HepG2 (cell line): ENCODE data around the gene UBP1. TPM values are rescaled to one million over a fixed set of nuclear protein-coding genes. Genes with fewer than 3 reads are reported as not detected.

ENCODE experiments used
- ARNT2 ChIP-seq: sonication (generic); formaldehyde crosslinking; IDR thresholded peaks from 2 replicates; pipeline ENCODE4 v1.8.0; 2022; ENCODE audit warnings: mild to moderate bottlenecking, low read depth, missing genetic modification reagents, moderate library complexity
- HOXA5 ChIP-seq: sonication (generic); formaldehyde crosslinking; IDR thresholded peaks from 2 replicates; pipeline ENCODE4 v1.4.0; 2020; ENCODE audit warnings: missing genetic modification reagents
- KDM5A ChIP-seq: fragments of 200-600 bp; sonication (generic); IDR thresholded peaks from 2 replicates; pipeline ENCODE4 v1.7.0; 2018; ENCODE audit warnings: antibody characterized with exemption, mild to moderate bottlenecking, low read length, borderline replicate concordance
- REL ChIP-seq: sonication (generic); formaldehyde crosslinking; conservative IDR thresholded peaks from 2 replicates; pipeline ENCODE4 v1.8.0; 2022; ENCODE audit warnings: mild to moderate bottlenecking, missing genetic modification reagents, moderate library complexity
- RFXAP ChIP-seq: sonication (generic); formaldehyde crosslinking; IDR thresholded peaks from 2 replicates; pipeline ENCODE4 v1.4.0; 2020; ENCODE audit warnings: missing genetic modification reagents, borderline replicate concordance
- SAFB2 ChIP-seq: sonication (generic); formaldehyde crosslinking; IDR thresholded peaks from 2 replicates; pipeline ENCODE4 v1.5.1; 2020; ENCODE audit warnings: missing genetic modification reagents, low read depth, mild to moderate bottlenecking, borderline replicate concordance
- TEF ChIP-seq: sonication (generic); formaldehyde crosslinking; IDR thresholded peaks from 2 replicates; pipeline ENCODE4 v1.5.0; 2020; ENCODE audit warnings: missing genetic modification reagents
- ZFP82 ChIP-seq: sonication (generic); formaldehyde crosslinking; IDR thresholded peaks from 2 replicates; pipeline ENCODE4 v1.5.1; 2020; ENCODE audit warnings: mild to moderate bottlenecking, missing genetic modification reagents, borderline replicate concordance
- ZMYM3 ChIP-seq: sonication (generic); formaldehyde crosslinking; IDR thresholded peaks from 2 replicates; pipeline ENCODE4 v1.5.1; 2020; ENCODE audit warnings: mild to moderate bottlenecking, missing genetic modification reagents
- ZNF430 ChIP-seq: sonication (generic); formaldehyde crosslinking; IDR thresholded peaks from 2 replicates; pipeline ENCODE4 v1.9.0; 2021; ENCODE audit warnings: mild to moderate bottlenecking, missing genetic modification reagents
- ZNF607 ChIP-seq: sonication (generic); formaldehyde crosslinking; IDR thresholded peaks from 2 replicates; pipeline ENCODE4 v1.5.1; 2020; ENCODE audit warnings: missing genetic modification reagents, mild to moderate bottlenecking, borderline replicate concordance
- polyA plus RNA-seq, 8 experiments: library from polyadenylated mRNA; depleted of rRNA in 3 of 8; stranded (reverse) in 7 of 8; unstranded in 1 of 8; fragments of >200 nt; fragmentation: Illumina TruSeq in 4 of 8; extraction: Trizol in 4 of 8; gene quantifications; 2 replicates each; pipeline versions ENCODE4 v1.2.1 to v1.2.3, GENCODE V29; 2011 to 2016; ENCODE audit warnings: low read depth in 4 of 8, missing spikeins in 1 of 8, mixed read lengths in 1 of 8; ENCODE audit not compliant: insufficient read depth in 1 of 8
- total RNA-seq, 5 experiments: library from RNA; depleted of rRNA; stranded (reverse); fragments of >200 nt; fragmentation: Illumina TruSeq; extraction: Trizol; gene quantifications; 2 replicates each; pipeline ENCODE4 v1.2.3, GENCODE V29; 2016; ENCODE audit warnings: low read depth in 1 of 5
- TF ChIP-seq, protein P1 (sequence below): IDR thresholded peaks from 2 replicates; pipeline ENCODE4 v1.6.1; 2016; ENCODE audit warnings: low read depth, missing genetic modification reagents, missing compliant biosample characterization
- TF ChIP-seq, protein P2 (sequence below): sonication (generic); formaldehyde crosslinking; conservative IDR thresholded peaks from 2 replicates; pipeline ENCODE4 v1.4.0; 2020; ENCODE audit warnings: mild to moderate bottlenecking, missing genetic modification reagents, moderate library complexity

UBP1 gene
- total and polyA plus RNA-seq, 2 of the 13 experiments (the other 11 are each of a cell fraction or from before 2014, with no cell fraction given), result 48.3 to 79.9 TPM

DNA sequence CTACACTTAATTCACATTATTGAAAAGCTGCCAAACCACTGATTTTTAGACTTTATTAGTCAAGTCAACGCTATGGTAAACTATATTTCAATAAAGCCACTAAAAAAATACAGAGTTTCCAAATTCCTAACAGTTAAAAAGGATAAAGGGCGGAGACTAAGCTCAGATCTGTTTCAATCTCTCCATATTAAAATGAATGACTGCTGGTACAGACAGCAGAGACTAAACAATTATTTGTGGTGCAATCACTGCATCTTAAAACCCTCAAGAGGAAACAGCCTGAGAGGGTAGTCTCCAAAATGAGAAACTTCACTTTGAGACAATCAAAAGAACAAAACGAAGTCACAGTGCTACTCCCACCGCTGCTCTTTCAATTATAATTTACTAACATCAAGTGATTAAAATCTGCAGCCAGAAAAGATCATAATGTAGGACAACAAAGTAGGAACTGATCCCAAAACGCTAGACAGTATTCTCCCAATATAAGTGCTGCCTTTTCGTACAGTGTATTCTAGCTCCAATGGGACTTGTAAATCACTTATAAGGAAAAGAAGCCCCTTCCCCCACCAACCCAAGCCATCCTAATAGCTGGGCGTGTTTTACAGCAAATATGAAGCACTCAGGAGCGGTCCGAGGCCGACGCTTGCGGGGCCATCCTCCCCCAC is 1.2 kb downstream of the UBP1 start (continued):
- TF ChIP-seq, protein P1, sequence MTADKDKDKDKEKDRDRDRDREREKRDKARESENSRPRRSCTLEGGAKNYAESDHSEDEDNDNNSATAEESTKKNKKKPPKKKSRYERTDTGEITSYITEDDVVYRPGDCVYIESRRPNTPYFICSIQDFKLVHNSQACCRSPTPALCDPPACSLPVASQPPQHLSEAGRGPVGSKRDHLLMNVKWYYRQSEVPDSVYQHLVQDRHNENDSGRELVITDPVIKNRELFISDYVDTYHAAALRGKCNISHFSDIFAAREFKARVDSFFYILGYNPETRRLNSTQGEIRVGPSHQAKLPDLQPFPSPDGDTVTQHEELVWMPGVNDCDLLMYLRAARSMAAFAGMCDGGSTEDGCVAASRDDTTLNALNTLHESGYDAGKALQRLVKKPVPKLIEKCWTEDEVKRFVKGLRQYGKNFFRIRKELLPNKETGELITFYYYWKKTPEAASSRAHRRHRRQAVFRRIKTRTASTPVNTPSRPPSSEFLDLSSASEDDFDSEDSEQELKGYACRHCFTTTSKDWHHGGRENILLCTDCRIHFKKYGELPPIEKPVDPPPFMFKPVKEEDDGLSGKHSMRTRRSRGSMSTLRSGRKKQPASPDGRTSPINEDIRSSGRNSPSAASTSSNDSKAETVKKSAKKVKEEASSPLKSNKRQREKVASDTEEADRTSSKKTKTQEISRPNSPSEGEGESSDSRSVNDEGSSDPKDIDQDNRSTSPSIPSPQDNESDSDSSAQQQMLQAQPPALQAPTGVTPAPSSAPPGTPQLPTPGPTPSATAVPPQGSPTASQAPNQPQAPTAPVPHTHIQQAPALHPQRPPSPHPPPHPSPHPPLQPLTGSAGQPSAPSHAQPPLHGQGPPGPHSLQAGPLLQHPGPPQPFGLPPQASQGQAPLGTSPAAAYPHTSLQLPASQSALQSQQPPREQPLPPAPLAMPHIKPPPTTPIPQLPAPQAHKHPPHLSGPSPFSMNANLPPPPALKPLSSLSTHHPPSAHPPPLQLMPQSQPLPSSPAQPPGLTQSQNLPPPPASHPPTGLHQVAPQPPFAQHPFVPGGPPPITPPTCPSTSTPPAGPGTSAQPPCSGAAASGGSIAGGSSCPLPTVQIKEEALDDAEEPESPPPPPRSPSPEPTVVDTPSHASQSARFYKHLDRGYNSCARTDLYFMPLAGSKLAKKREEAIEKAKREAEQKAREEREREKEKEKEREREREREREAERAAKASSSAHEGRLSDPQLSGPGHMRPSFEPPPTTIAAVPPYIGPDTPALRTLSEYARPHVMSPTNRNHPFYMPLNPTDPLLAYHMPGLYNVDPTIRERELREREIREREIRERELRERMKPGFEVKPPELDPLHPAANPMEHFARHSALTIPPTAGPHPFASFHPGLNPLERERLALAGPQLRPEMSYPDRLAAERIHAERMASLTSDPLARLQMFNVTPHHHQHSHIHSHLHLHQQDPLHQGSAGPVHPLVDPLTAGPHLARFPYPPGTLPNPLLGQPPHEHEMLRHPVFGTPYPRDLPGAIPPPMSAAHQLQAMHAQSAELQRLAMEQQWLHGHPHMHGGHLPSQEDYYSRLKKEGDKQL (CRISPR knock-in tag), result no peak
- 0 out of 2 replicates have a peak, but pooled peaks have one; percentile 10 for TF ChIP-seq ZNF430 (CRISPR knock-in tag)
- 0 out of 2 replicates have a peak, but pooled peaks have one; percentile 0 for TF ChIP-seq HOXA5
- TF ChIP-seq ZNF607 (CRISPR knock-in tag), result 0 out of 2 replicates have a peak, but pooled peaks have one; percentile 1
- no peak for TF ChIP-seq ARNT2 (CRISPR knock-in tag)
- TF ChIP-seq, protein P2, sequence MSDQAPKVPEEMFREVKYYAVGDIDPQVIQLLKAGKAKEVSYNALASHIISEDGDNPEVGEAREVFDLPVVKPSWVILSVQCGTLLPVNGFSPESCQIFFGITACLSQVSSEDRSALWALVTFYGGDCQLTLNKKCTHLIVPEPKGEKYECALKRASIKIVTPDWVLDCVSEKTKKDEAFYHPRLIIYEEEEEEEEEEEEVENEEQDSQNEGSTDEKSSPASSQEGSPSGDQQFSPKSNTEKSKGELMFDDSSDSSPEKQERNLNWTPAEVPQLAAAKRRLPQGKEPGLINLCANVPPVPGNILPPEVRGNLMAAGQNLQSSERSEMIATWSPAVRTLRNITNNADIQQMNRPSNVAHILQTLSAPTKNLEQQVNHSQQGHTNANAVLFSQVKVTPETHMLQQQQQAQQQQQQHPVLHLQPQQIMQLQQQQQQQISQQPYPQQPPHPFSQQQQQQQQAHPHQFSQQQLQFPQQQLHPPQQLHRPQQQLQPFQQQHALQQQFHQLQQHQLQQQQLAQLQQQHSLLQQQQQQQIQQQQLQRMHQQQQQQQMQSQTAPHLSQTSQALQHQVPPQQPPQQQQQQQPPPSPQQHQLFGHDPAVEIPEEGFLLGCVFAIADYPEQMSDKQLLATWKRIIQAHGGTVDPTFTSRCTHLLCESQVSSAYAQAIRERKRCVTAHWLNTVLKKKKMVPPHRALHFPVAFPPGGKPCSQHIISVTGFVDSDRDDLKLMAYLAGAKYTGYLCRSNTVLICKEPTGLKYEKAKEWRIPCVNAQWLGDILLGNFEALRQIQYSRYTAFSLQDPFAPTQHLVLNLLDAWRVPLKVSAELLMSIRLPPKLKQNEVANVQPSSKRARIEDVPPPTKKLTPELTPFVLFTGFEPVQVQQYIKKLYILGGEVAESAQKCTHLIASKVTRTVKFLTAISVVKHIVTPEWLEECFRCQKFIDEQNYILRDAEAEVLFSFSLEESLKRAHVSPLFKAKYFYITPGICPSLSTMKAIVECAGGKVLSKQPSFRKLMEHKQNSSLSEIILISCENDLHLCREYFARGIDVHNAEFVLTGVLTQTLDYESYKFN, result no peak
- TF ChIP-seq TEF (CRISPR knock-in tag), result no peak
- peak; percentile 51; the same call in 1 of the 2 replicates for TF ChIP-seq KDM5A
- no peak for TF ChIP-seq ZMYM3
- no peak for TF ChIP-seq RFXAP
- TF ChIP-seq REL (CRISPR knock-in tag), result no peak
- no peak for TF ChIP-seq SAFB2 (CRISPR knock-in tag)
- TF ChIP-seq ZFP82 (CRISPR knock-in tag), result 0 out of 2 replicates have a peak, but pooled peaks have one; percentile 0
